Endothelial cell of umbilical vein (primary cell): Measurements from ENCODE around the gene MSANTD2.

Experiments
- EZH2 ChIP-seq: IDR thresholded peaks from 2 replicates; pipeline ENCODE4 v1.6.1; 2012; ENCODE audit warnings: borderline replicate concordance, low read depth, mild to moderate bottlenecking, moderate library complexity, low read length, inconsistent platforms; ENCODE audit not compliant: severe bottlenecking
- TF ChIP-seq, protein P1 (sequence below), 2 donors: IDR thresholded peaks; 1 replicate in 1 of 2; 2 replicates in 1 of 2; pipeline ENCODE4 v1.5.1; 2011; ENCODE audit warnings: low read length in 2 of 2, mild to moderate bottlenecking in 2 of 2, moderate library complexity in 2 of 2, control low read depth in 1 of 2, inconsistent platforms in 1 of 2, low read depth in 1 of 2; ENCODE audit not compliant: insufficient read depth in 1 of 2; ENCODE audit errors: extremely low read depth in 1 of 2

GRCh38 chr11:124825876-124826275, 25.7 kb upstream of the MSANTD2 start:
- no peak for TF ChIP-seq EZH2
- TF ChIP-seq, protein P1, sequence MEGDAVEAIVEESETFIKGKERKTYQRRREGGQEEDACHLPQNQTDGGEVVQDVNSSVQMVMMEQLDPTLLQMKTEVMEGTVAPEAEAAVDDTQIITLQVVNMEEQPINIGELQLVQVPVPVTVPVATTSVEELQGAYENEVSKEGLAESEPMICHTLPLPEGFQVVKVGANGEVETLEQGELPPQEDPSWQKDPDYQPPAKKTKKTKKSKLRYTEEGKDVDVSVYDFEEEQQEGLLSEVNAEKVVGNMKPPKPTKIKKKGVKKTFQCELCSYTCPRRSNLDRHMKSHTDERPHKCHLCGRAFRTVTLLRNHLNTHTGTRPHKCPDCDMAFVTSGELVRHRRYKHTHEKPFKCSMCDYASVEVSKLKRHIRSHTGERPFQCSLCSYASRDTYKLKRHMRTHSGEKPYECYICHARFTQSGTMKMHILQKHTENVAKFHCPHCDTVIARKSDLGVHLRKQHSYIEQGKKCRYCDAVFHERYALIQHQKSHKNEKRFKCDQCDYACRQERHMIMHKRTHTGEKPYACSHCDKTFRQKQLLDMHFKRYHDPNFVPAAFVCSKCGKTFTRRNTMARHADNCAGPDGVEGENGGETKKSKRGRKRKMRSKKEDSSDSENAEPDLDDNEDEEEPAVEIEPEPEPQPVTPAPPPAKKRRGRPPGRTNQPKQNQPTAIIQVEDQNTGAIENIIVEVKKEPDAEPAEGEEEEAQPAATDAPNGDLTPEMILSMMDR (IDR thresholded peaks at IDR 0.05; ENCODE audit: extremely low read depth in 1 of 2, insufficient read depth in 1 of 2, low read depth in 1 of 2, low read length in 2 of 2) = no peak
